Measurements from ENCODE around the gene HBA1. TPM values are rescaled to one million over a fixed set of nuclear protein-coding genes. Genes with fewer than 3 reads are reported as not detected.
"Not testable (repeated sequence)": the region's sequence is repeated elsewhere in the genome, so short reads cannot be mapped to it uniquely, and the experiment has no call there.

Gene HBA1
- total RNA-seq, 4 donors from 2014 or later = 11.9 to 71.7 (median 41.0) TPM

DNA sequence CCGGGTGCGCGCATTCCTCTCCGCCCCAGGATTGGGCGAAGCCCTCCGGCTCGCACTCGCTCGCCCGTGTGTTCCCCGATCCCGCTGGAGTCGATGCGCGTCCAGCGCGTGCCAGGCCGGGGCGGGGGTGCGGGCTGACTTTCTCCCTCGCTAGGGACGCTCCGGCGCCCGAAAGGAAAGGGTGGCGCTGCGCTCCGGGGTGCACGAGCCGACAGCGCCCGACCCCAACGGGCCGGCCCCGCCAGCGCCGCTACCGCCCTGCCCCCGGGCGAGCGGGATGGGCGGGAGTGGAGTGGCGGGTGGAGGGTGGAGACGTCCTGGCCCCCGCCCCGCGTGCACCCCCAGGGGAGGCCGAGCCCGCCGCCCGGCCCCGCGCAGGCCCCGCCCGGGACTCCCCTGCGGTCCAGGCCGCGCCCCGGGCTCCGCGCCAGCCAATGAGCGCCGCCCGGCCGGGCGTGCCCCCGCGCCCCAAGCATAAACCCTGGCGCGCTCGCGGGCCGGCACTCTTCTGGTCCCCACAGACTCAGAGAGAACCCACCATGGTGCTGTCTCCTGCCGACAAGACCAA, 4.0 kb upstream of the HBA1 start, which contains the start of gene HBA2:
Gene HBA2, plus strand, starts transcription at position 503 of the 568 bp plus-strand sequence. Its CDS starts 37 bp downstream, at position 540.
- TF ChIP-seq, protein P1, sequence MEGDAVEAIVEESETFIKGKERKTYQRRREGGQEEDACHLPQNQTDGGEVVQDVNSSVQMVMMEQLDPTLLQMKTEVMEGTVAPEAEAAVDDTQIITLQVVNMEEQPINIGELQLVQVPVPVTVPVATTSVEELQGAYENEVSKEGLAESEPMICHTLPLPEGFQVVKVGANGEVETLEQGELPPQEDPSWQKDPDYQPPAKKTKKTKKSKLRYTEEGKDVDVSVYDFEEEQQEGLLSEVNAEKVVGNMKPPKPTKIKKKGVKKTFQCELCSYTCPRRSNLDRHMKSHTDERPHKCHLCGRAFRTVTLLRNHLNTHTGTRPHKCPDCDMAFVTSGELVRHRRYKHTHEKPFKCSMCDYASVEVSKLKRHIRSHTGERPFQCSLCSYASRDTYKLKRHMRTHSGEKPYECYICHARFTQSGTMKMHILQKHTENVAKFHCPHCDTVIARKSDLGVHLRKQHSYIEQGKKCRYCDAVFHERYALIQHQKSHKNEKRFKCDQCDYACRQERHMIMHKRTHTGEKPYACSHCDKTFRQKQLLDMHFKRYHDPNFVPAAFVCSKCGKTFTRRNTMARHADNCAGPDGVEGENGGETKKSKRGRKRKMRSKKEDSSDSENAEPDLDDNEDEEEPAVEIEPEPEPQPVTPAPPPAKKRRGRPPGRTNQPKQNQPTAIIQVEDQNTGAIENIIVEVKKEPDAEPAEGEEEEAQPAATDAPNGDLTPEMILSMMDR (IDR thresholded peaks at IDR 0.05; ENCODE audit: low read depth) = not testable (repeated sequence)

DNA sequence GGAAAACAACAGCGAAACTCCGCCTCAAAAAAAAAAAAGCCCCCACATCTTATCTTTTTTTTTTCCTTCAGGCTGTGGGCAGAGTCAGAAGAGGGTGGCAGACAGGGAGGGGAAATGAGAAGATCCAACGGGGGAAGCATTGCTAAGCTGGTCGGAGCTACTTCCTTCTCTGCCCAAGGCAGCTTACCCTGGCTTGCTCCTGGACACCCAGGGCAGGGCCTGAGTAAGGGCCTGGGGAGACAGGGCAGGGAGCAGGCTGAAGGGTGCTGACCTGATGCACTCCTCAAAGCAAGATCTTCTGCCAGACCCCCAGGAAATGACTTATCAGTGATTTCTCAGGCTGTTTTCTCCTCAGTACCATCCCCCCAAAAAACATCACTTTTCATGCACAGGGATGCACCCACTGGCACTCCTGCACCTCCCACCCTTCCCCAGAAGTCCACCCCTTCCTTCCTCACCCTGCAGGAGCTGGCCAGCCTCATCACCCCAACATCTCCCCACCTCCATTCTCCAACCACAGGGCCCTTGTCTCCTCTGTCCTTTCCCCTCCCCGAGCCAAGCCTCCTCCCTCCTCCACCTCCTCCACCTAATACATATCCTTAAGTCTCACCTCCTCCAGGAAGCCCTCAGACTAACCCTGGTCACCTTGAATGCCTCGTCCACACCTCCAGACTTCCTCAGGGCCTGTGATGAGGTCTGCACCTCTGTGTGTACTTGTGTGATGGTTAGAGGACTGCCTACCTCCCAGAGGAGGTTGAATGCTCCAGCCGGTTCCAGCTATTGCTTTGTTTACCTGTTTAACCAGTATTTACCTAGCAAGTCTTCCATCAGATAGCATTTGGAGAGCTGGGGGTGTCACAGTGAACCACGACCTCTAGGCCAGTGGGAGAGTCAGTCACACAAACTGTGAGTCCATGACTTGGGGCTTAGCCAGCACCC, 1.2 kb upstream of the HBA1 start:
- TF ChIP-seq, protein P1 (IDR thresholded peaks at IDR 0.05; ENCODE audit: low read depth) = no peak

DNA sequence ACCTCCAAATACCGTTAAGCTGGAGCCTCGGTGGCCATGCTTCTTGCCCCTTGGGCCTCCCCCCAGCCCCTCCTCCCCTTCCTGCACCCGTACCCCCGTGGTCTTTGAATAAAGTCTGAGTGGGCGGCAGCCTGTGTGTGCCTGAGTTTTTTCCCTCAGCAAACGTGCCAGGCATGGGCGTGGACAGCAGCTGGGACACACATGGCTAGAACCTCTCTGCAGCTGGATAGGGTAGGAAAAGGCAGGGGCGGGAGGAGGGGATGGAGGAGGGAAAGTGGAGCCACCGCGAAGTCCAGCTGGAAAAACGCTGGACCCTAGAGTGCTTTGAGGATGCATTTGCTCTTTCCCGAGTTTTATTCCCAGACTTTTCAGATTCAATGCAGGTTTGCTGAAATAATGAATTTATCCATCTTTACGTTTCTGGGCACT, 928 bp downstream of the HBA1 start:
- TF ChIP-seq, protein P1 (IDR thresholded peaks at IDR 0.05; ENCODE audit: low read depth) = no peak

DNA sequence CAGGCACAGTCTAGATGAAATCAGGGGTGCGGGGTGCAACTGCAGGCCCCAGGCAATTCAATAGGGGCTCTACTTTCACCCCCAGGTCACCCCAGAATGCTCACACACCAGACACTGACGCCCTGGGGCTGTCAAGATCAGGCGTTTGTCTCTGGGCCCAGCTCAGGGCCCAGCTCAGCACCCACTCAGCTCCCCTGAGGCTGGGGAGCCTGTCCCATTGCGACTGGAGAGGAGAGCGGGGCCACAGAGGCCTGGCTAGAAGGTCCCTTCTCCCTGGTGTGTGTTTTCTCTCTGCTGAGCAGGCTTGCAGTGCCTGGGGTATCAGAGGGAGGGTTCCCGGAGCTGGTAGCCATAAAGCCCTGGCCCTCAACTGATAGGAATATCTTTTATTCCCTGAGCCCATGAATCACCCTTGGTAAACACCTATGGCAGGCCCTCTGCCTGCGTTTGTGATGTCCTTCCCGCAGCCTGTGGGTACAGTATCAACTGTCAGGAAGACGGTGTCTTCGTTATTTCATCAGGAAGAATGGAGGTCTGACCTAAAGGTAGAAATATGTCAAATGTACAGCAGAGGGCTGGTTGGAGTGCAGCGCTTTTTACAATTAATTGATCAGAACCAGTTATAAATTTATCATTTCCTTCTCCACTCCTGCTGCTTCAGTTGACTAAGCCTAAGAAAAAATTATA, 1.6 kb downstream of the HBA1 start:
- TF ChIP-seq, protein P1 (IDR thresholded peaks at IDR 0.05; ENCODE audit: low read depth) = no peak

DNA sequence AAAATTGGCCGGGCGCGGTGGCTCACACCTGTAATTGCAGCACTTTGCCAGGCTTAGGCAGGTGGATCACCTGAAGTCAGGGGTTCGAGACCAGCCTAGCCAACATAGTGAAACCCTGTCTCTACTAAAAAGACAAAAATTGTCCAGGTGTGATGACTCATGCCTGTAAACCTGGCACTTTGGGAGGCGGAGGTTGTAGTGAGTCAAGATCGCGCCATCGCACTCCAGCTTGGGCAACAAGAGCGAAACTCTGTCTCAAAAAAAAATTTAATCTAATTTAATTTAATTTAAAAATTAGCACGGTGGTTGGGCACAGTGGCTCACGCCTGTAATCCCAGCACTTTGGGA, 2.2 kb downstream of the HBA1 start:
- TF ChIP-seq, protein P1 (IDR thresholded peaks at IDR 0.05; ENCODE audit: low read depth) = no peak

DNA sequence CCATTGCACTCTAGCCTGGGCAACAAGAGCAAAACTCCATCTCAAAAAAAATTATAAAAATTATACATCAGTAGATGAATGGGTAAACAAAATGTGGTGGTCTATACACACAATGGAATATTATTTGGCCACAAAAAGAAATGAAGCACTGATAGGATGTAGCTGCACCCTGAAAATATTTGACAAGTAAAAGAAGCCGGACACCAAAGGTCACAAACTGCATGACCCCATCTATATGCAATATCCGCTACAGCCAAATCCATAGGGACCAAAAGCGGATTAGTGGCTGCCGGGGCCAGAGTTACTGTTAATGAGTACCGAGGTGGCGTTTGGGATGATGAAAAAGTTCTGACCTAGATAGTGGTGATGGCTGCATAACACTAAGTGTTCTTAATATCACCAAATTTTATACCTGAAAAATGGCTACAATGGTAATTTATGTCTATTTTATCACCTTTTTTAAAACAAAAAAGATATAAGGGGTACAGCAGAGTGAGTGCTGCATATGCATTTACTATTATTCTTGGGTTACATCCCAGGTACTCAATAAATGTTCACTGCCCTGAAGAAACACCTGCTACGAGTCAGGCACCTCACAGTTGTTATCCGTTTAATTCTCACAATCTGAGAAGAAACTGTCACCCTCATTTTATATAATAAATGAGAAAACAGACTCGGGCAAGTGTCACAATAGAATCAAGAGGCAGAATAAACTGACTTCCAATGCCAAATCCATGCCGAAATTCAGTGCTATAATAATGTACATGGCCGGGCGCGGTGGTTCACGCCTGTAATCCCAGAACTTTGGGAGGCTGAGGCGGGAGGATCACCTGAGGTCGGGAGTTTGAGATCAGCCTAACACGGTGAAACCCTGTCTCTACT, 3.0 kb downstream of the HBA1 start:
- TF ChIP-seq, protein P1 (IDR thresholded peaks at IDR 0.05; ENCODE audit: low read depth) = no peak
